HCT116 (cell line): ENCODE measurements around the gene FAP. TPM values are rescaled to one million over a fixed set of nuclear protein-coding genes. Genes with fewer than 3 reads are reported as not detected.

Experiments used
- ATAC-seq: fragments of 200-7000 bp; cut with Tn5 transposase; 2 replicates; pipeline ENCODE4 v1.9.1; 2020; ENCODE audit warnings: mild to moderate bottlenecking, moderate library complexity
- BruUV-seq: library from RNA; stranded (reverse); fragments of 400-500 nt; replicated peaks from 2 replicates; lab custom pipeline; 2021; lab: Mats Ljungman, UMichigan
- CTCF ChIA-PET: fragments of 300-600 bp; sonication (Branson Sonifier 250); formaldehyde crosslinking; loops from one replicate; lab custom pipeline; 2021; ENCODE audit warnings: antibody characterized with exemption; lab: Charles Lee
- POLR2A ChIA-PET: fragments of 300-600, 350-600 bp; sonication (Branson Sonifier 250); formaldehyde crosslinking; loops from one replicate; lab custom pipeline; 2021; ENCODE audit warnings: antibody characterized with exemption; lab: Charles Lee
- RAD21 ChIA-PET, 2 experiments: fragments of 300-600 bp; sonication (Branson Sonifier 250); formaldehyde crosslinking; loops; one replicate each; lab custom pipeline; 2023; ENCODE audit warnings: low total read pairs in 2 of 2; ENCODE audit not compliant: uncharacterized antibody in 2 of 2, unreplicated experiment in 2 of 2, low non-redundant PET in 1 of 2; lab: Charles Lee
- DNase-seq: peaks from one replicate; pipeline ENCODE4 v3.0.0-alpha.2; 2010; ENCODE audit warnings: low read depth, low spot score
- H2AFZ ChIP-seq: fragments of 200-600 bp; shearing (Covaris generic), sonication (generic); 2 replicates; pipeline ENCODE4 v1.6.1; 2017; ENCODE audit warnings: low read depth, mixed run types, mixed read lengths, antibody characterized with exemption, low read length; ENCODE audit not compliant: poor library complexity, severe bottlenecking
- H3K27ac ChIP-seq: 2 replicates; pipeline ENCODE4 v1.5.1; 2012; ENCODE audit warnings: low read depth, low read length
- H3K27me3 ChIP-seq: fragments of 200-600 bp; sonication (generic); 2 replicates; pipeline ENCODE4 v1.6.1; 2016; ENCODE audit warnings: mixed run types, low read length, mixed read lengths; ENCODE audit not compliant: insufficient read depth
- H3K36me3 ChIP-seq, 2 experiments: fragments of 200-500 bp in 1 of 2; fragments of 200-600 bp in 1 of 2; sonication (Bioruptor generic) in 1 of 2; sonication (generic) in 1 of 2; 2 replicates each; pipeline versions ENCODE4 v1.5.1 to v1.6.1; 2014 to 2016; ENCODE audit warnings: low read length in 2 of 2, inconsistent platforms in 1 of 2, mixed read lengths in 1 of 2, mixed run types in 1 of 2; ENCODE audit not compliant: insufficient read depth in 2 of 2, control insufficient read depth in 1 of 2
- H3K4me1 ChIP-seq, 2 experiments: fragments of 200-600 bp in 1 of 2; sonication (generic) in 1 of 2; 2 replicates each; pipeline versions ENCODE4 v1.5.1 to v1.6.1; 2012 to 2017; ENCODE audit warnings: low read length in 2 of 2, inconsistent platforms in 1 of 2, mild to moderate bottlenecking in 1 of 2, mixed read lengths in 1 of 2, mixed run types in 1 of 2, moderate library complexity in 1 of 2; ENCODE audit not compliant: insufficient read depth in 2 of 2, control insufficient read depth in 1 of 2
- H3K4me2 ChIP-seq: fragments of 200-600 bp; sonication (generic); 2 replicates; pipeline ENCODE4 v1.6.1; 2017; ENCODE audit warnings: mixed run types, low read length, mixed read lengths
- H3K4me3 ChIP-seq, 2 experiments: fragments of 200-600 bp in 1 of 2; sonication (generic) in 1 of 2; replicated peaks in 1 of 2; 2 replicates each; pipeline ENCODE4 v1.5.1; 2011 to 2016; ENCODE audit warnings: low read length in 2 of 2, control low read depth in 1 of 2, low read depth in 1 of 2, mild to moderate bottlenecking in 1 of 2, mixed read lengths in 1 of 2, mixed run types in 1 of 2
- H3K79me2 ChIP-seq: fragments of 200-600 bp; sonication (generic); 2 replicates; pipeline ENCODE4 v1.6.1; 2017; ENCODE audit warnings: mild to moderate bottlenecking, mixed run types, low read length, moderate library complexity, mixed read lengths; ENCODE audit not compliant: insufficient read depth
- H3K9ac ChIP-seq: fragments of 200-600 bp; sonication (generic); 2 replicates; pipeline ENCODE4 v1.6.1; 2016; ENCODE audit warnings: low read length, mixed read lengths
- H3K9me2 ChIP-seq: fragments of 200-600 bp; sonication (generic), shearing (Covaris generic); 2 replicates; pipeline ENCODE4 v1.6.1; 2017; ENCODE audit warnings: mixed run types, mild to moderate bottlenecking, moderate library complexity; ENCODE audit not compliant: insufficient read depth
- H3K9me3 ChIP-seq, 2 experiments: fragments of 200-500 bp in 1 of 2; fragments of 200-600 bp in 1 of 2; sonication (Bioruptor generic) in 1 of 2; sonication (generic) in 1 of 2; 2 replicates each; pipeline ENCODE4 v1.6.1; 2014 to 2017; ENCODE audit warnings: low read length in 2 of 2, mixed read lengths in 2 of 2, inconsistent platforms in 1 of 2, low read depth in 1 of 2, mild to moderate bottlenecking in 1 of 2, mixed run types in 1 of 2, moderate library complexity in 1 of 2; ENCODE audit not compliant: control insufficient read depth in 1 of 2, insufficient read depth in 1 of 2
- H4K20me1 ChIP-seq: fragments of 200-600 bp; sonication (generic), shearing (Covaris generic); 2 replicates; pipeline ENCODE4 v1.6.1; 2017; ENCODE audit warnings: mixed run types, mild to moderate bottlenecking, moderate library complexity; ENCODE audit not compliant: insufficient read depth
- ATF3 ChIP-seq: IDR thresholded peaks from 2 replicates; pipeline ENCODE4 v1.6.1; 2012
- CEBPB ChIP-seq: IDR thresholded peaks from 2 replicates; pipeline ENCODE4 v1.6.1; 2012; ENCODE audit warnings: low read depth
- EZH2phosphoT487 ChIP-seq: fragments of 200-600 bp; IDR thresholded peaks from 2 replicates; pipeline ENCODE4 v1.6.1; 2018; ENCODE audit warnings: antibody characterized with exemption, borderline replicate concordance
- JUND ChIP-seq: IDR thresholded peaks from 2 replicates; pipeline ENCODE4 v1.6.1; 2012
- POLR2A ChIP-seq: IDR thresholded peaks from 2 replicates; pipeline ENCODE4 v1.7.0; 2011; ENCODE audit warnings: borderline replicate concordance; ENCODE audit not compliant: insufficient read depth, insufficient read length; ENCODE audit errors: extremely low read depth
- RAD21 ChIP-seq: IDR thresholded peaks from 2 replicates; pipeline ENCODE4 v1.6.1; 2012; ENCODE audit warnings: low read depth, mild to moderate bottlenecking
- REST ChIP-seq: IDR thresholded peaks from 2 replicates; pipeline ENCODE4 v1.6.1; 2012; ENCODE audit warnings: low read depth
- SP1 ChIP-seq: IDR thresholded peaks from 2 replicates; pipeline ENCODE4 v1.6.1; 2012; ENCODE audit warnings: low read depth
- SRF ChIP-seq: IDR thresholded peaks from 2 replicates; pipeline ENCODE4 v1.6.1; 2012; ENCODE audit warnings: low read depth
- TCF7L2 ChIP-seq: IDR thresholded peaks from 2 replicates; pipeline ENCODE4 v1.7.0; 2011; ENCODE audit warnings: borderline replicate concordance, inconsistent platforms; ENCODE audit not compliant: insufficient read depth, insufficient read length; ENCODE audit errors: extremely low read depth
- ZBTB33 ChIP-seq: IDR thresholded peaks from 2 replicates; pipeline ENCODE4 v1.6.1; 2011; ENCODE audit warnings: mild to moderate bottlenecking, low read length, moderate library complexity; ENCODE audit not compliant: insufficient replicate concordance; ENCODE audit errors: extremely low read depth
- ZFX ChIP-seq: fragments of 450-650 bp; IDR thresholded peaks from 2 replicates; pipeline ENCODE4 v1.6.1; 2017
- ZNF274 ChIP-seq: fragments of 200-500 bp; sonication (Bioruptor generic); IDR thresholded peaks from 2 replicates; pipeline ENCODE4 v1.6.1; 2014; ENCODE audit warnings: mild to moderate bottlenecking, low read depth, low read length, inconsistent platforms
- intact Hi-C: fragments of 100-400 bp; cut with micrococcal nuclease; formaldehyde crosslinking; loops from 2 replicates; pipeline ENCODE4 v1.10.0; 2022
- total RNA-seq: library from RNA; stranded (reverse); gene quantifications from one replicate; pipeline ENCODE4 v1.2.1, GENCODE V29; 2021; ENCODE audit not compliant: unreplicated experiment

The FAP gene
- total RNA-seq, 1 experiment from 2014 or later = not detected

GRCh38 chr2:162143969-162144368, 99.3 kb downstream of the FAP start:
- Histone ChIP-seq H3K79me2 (no peaks in the 10 kb centered on the region), H4K20me1 (no peaks in the 10 kb centered on the region), H3K27me3 (no peaks in the 10 kb centered on the region), H3K9me3 (no peaks in the 10 kb centered on the region), H3K36me3 (no peaks in the 10 kb centered on the region), H3K9ac (no peak overlapping the region), H3K4me3 (no peak overlapping the region), H2AFZ (no peak overlapping the region), H3K4me1 (no peaks in the 10 kb centered on the region), H3K27ac (no peak overlapping the region), H3K4me2 (no peak overlapping the region), H3K9me2 (no peaks in the 10 kb centered on the region)
- intact Hi-C loops = no loop called here
- no TSS peak for BruUV-seq
- ChIA-PET CTCF (interaction anchor here (1.0 to 1.2 kb wide), 3 partner anchors 10 to 154 kb away, joined by 3 to 7 read pairs (median 4); no protein-coding TSS in a partner anchor), RAD21 (no interaction called here), POLR2A (no interaction called here)
- TF ChIP-seq REST (no peak), JUND (no peak)
- no peak for DNase-seq
- ATAC-seq = no peak

GRCh38 chr2:162138310-162138709, 104.9 kb downstream of the FAP start:
- no peak overlapping the region for H3K27ac ChIP-seq
- no peaks in the 10 kb centered on the region for H3K79me2 ChIP-seq
- no TSS peak for BruUV-seq
- no peak overlapping the region for H2AFZ ChIP-seq
- no peaks in the 10 kb centered on the region for H4K20me1 ChIP-seq
- ChIA-PET POLR2A (no interaction called here), CTCF (no interaction called here), RAD21 (no interaction called here)
- no peaks in the 10 kb centered on the region for H3K4me1 ChIP-seq
- intact Hi-C loops = no loop called here
- DNase-seq (no peak), ATAC-seq (no peak)
- H3K9me2 ChIP-seq = no peaks in the 10 kb centered on the region
- no peaks in the 10 kb centered on the region for H3K9me3 ChIP-seq
- no peak overlapping the region for H3K9ac ChIP-seq
- H3K4me2 ChIP-seq = no peak overlapping the region
- no peaks in the 10 kb centered on the region for H3K36me3 ChIP-seq
- H3K27me3 ChIP-seq = no peaks in the 10 kb centered on the region
- TF ChIP-seq ATF3 (no peak), SRF (no peak), EZH2phosphoT487 (no peak), ZFX (no peak), TCF7L2 (no peak), SP1 (no peak), ZBTB33 (no peak), ZNF274 (no peak), CEBPB (no peak), POLR2A (no peak), RAD21 (no peak)
- TF ChIP-seq, all 23 proteins: peak for 0
- no peak overlapping the region for H3K4me3 ChIP-seq
